Upper lobe of right lung (tissue), 1 donor: ENCODE data around the gene PTGR2. TPM values are rescaled to one million over a fixed set of nuclear protein-coding genes. Genes with fewer than 3 reads are reported as not detected.
"Not testable (repeated sequence)": the region's sequence is repeated elsewhere in the genome, so short reads cannot be mapped to it uniquely, and the experiment has no call there.

ENCODE experiments used
- ATAC-seq: fragments of 200-7000 bp; cut with Tn5 transposase; one replicate; pipeline ENCODE4 v1.9.1; 2020; ENCODE audit warnings: mild to moderate bottlenecking, moderate library complexity
- DNase-seq: peaks from one replicate; pipeline ENCODE4 v3.0.0-alpha.2; 2020
- H3K27ac ChIP-seq: fragments of 200-600 bp; one replicate; pipeline ENCODE4 v1.8.0; 2022
- H3K27me3 ChIP-seq: fragments of 200-600 bp; one replicate; pipeline ENCODE4 v1.8.0; 2022; ENCODE audit warnings: mild to moderate bottlenecking
- H3K36me3 ChIP-seq: fragments of 200-600 bp; one replicate; pipeline ENCODE4 v1.8.0; 2022
- H3K4me1 ChIP-seq: fragments of 200-600 bp; one replicate; pipeline ENCODE4 v1.8.0; 2022
- H3K4me3 ChIP-seq: fragments of 200-600 bp; one replicate; pipeline ENCODE4 v1.8.0; 2022; ENCODE audit warnings: mild to moderate bottlenecking
- H3K9me3 ChIP-seq: fragments of 200-600 bp; one replicate; pipeline ENCODE4 v1.8.0; 2022
- intact Hi-C: fragments of 100-400 bp; cut with DNase I; formaldehyde crosslinking; loops from one replicate; pipeline ENCODE4 v1.11.0; 2022
- total RNA-seq: library from RNA; stranded (reverse); fragmentation: NEBNext Ultra II Directional; extraction: Animal tissue kit (Norgen Biotek cat#: 25700); gene quantifications from one replicate; pipeline ENCODE4 v1.2.1, GENCODE V29; 2021
- TF ChIP-seq, protein P1 (sequence below): fragments of 200-600 bp; IDR thresholded peaks from one replicate; pipeline ENCODE4 v1.8.0; 2022; ENCODE audit warnings: antibody characterized with exemption
- donor health status: DM: no; HTN: yes; CAD: no; lungs with severe emphysema.

PTGR2 gene
- total RNA-seq, 1 donor from 2014 or later, result 12.9 TPM

DNA sequence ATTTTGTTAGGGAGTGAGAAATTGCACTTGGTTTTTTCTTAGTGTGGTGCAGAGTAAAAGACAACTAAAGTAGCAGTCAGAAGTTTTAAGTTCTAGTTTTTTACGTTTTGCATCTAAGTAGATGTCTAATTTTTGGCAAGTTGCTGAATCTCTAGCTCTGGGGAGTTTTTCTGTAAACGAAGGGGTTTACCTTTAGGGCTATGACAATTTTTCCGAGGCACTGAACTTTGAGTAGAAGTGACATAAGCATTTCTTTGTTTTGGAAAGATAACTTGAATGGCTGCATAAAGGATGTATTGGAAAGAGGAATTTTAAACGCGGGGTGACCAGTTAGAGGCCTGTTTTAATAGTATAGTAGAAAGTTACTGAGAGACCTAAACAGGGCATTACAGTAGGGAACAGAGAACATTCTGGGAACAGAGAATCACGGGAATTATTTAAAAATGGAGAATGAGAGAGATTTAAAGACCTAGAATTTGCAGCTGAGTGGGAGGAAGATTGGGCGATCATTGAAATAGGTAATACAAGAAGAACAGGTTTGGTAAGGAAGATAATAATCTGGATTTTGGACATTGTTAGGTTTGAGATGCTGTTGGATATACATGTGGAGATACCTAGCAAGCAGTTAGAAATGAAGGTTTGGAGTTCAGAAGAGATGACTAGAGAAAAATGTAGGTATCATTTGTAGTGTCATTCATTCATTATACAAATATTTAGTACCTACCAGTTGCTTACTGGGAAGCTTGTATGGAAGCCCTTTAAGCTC lies 36.2 kb downstream of the PTGR2 start:
- no peaks in the 10 kb centered on the region for H3K9me3 ChIP-seq
- TF ChIP-seq, protein P1, sequence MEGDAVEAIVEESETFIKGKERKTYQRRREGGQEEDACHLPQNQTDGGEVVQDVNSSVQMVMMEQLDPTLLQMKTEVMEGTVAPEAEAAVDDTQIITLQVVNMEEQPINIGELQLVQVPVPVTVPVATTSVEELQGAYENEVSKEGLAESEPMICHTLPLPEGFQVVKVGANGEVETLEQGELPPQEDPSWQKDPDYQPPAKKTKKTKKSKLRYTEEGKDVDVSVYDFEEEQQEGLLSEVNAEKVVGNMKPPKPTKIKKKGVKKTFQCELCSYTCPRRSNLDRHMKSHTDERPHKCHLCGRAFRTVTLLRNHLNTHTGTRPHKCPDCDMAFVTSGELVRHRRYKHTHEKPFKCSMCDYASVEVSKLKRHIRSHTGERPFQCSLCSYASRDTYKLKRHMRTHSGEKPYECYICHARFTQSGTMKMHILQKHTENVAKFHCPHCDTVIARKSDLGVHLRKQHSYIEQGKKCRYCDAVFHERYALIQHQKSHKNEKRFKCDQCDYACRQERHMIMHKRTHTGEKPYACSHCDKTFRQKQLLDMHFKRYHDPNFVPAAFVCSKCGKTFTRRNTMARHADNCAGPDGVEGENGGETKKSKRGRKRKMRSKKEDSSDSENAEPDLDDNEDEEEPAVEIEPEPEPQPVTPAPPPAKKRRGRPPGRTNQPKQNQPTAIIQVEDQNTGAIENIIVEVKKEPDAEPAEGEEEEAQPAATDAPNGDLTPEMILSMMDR, result no peak
- H3K4me3 ChIP-seq, result peak overlapping the region; percentile 95
- H3K27ac ChIP-seq, result peak overlapping the region; percentile 94
- ATAC-seq, result no peak
- DNase-seq, result no peak
- H3K27me3 ChIP-seq, result no peaks in the 10 kb centered on the region
- intact Hi-C loops, result no loop called here
- peaks cover 26% of the 10 kb centered on the region for H3K4me1 ChIP-seq
- no peaks in the 10 kb centered on the region for H3K36me3 ChIP-seq

DNA sequence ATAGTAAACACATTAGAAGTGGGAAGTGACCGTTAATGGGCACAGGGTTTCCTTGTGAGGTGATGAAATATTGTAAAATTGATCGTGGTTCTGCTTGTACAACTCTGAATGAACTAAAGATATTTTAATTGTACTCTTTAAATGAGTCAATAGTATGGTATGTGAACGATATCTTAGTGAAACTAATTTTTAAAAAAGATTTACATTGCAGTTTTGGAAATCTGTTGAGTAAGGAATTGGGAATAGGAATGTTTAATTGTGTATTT lies 36.8 kb downstream of the PTGR2 start:
- DNase-seq (no peak), ATAC-seq (no peak)
- peaks cover 1% of the 10 kb centered on the region for H3K36me3 ChIP-seq
- intact Hi-C loops, result no loop called here
- TF ChIP-seq, protein P1, result no peak
- no peaks in the 10 kb centered on the region for H3K9me3 ChIP-seq
- no peak overlapping the region for H3K4me3 ChIP-seq
- H3K27me3 ChIP-seq, result no peaks in the 10 kb centered on the region
- H3K27ac ChIP-seq, result no peak overlapping the region
- H3K4me1 ChIP-seq, result peaks cover 26% of the 10 kb centered on the region

DNA sequence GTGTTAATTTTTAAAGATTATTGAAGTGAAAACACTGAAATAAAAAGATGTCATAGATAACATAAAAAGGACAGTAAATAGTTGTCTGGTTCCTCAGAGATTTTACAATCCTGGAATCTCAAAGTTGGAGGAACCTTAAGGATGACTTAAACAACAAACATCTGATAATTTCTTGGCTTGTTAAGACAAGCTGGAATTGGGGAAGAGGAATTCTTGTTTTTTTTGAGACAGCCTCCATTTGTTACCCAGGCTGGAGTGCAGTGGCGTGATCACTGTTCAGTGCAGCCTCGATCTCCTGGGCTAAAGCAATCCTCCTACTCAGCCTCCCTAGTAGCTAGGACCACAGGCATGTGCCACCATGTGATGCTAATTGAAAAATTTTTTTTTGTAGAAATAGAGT lies 37.3 kb downstream of the PTGR2 start:
- intact Hi-C loops, result no loop called here
- TF ChIP-seq, protein P1, result no peak
- peaks cover 26% of the 10 kb centered on the region for H3K4me1 ChIP-seq
- H3K27me3 ChIP-seq, result no peaks in the 10 kb centered on the region
- no peak overlapping the region for H3K27ac ChIP-seq
- peaks cover 7% of the 10 kb centered on the region for H3K36me3 ChIP-seq
- DNase-seq, result no peak
- H3K9me3 ChIP-seq, result no peaks in the 10 kb centered on the region
- H3K4me3 ChIP-seq, result no peak overlapping the region
- no peak for ATAC-seq

DNA sequence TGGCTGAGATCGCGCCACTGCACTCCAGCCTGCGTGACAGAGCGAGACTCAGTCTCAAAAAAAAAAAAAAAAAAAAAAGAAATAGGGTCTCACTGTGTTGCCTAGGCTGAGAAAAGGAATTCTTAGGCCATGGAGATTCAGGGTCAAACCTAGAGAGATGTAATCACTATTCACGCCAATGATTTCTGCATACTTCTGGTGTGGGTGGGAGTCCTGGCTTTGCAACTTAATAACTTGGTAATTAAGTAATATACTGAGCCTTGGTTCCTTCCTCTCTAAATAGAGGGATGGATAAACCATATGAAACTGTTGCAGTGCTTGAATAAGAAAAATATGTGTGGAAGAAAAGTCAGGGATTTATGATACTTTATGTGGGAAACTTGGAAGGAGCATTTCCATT lies 37.7 kb downstream of the PTGR2 start:
- DNase-seq (no peak), ATAC-seq (no peak)
- H3K4me1 ChIP-seq, result peaks cover 26% of the 10 kb centered on the region
- peaks cover 11% of the 10 kb centered on the region for H3K36me3 ChIP-seq
- no peak overlapping the region for H3K4me3 ChIP-seq
- TF ChIP-seq, protein P1, result no peak
- intact Hi-C loops, result no loop called here
- no peaks in the 10 kb centered on the region for H3K27me3 ChIP-seq
- H3K9me3 ChIP-seq, result no peaks in the 10 kb centered on the region
- no peak overlapping the region for H3K27ac ChIP-seq

DNA sequence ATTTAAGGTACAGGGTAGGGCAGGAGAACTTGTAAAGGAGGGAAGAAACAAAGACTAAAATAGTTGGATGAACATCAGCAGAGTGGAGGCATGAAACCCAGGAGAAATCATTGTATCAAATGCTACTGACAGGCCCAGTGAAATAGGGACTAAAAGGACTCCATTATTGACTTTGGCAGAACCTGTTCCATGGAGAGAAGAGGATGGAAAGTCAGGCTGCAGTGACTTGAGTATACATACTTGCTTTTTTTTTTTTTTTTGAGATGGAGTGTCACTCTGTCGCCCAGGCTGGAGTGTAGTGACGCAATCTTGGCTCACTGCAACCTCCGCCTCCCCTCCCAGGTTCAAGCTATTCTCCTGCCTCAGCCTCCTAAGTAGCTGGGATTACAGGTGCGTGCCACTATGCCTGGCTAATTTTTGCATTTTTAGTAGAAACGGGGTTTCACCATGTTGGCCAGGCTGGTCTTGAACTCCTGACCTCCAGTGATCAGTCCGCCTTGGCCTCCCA lies 42.6 kb downstream of the PTGR2 start:
- peak; percentile 70 for DNase-seq
- ATAC-seq, result peak; percentile 78
- H3K9me3 ChIP-seq, H3K27me3 ChIP-seq, H3K27ac ChIP-seq, intact Hi-C loops, H3K4me1 ChIP-seq, H3K4me3 ChIP-seq: not testable (repeated sequence)
- peaks cover 59% of the 10 kb centered on the region for H3K36me3 ChIP-seq

DNA sequence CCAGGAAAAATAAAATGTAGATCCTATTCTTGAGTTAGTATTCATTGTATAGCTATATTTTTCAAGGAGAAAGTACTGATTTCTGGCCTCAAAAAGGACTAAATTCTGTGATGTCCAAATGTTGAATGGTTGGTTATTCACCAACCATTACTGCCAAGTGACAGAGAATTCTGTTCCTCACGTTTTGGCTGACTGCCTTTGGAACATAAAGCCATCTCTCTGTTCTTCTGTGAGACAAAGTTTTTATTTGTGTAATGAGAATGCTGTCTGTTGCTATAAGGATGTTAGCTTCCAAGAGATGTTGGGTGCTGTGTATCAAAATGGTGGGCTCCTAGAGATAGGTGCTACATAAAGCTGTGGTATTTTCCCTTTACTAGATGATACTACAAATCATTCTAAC lies 44.3 kb downstream of the PTGR2 start:
- Histone ChIP-seq H3K36me3 (peaks cover 76% of the 10 kb centered on the region), H3K4me3 (no peak overlapping the region), H3K9me3 (no peaks in the 10 kb centered on the region), H3K4me1 (no peaks in the 10 kb centered on the region), H3K27ac (no peak overlapping the region), H3K27me3 (no peaks in the 10 kb centered on the region)
- TF ChIP-seq, protein P1, result no peak
- ATAC-seq, result no peak
- no peak for DNase-seq
- intact Hi-C loops, result no loop called here
